Coronary artery (tissue), 2 donors: ENCODE data around the gene PLBD2.
A peak's percentile ranks its signal among the peaks of the same experiment; 100 is the strongest.

Experiments used
- DNase-seq: peaks from one replicate; pipeline ENCODE4 v3.0.0-alpha.2; 2017; ENCODE audit warnings: low spot score
- H3K27ac ChIP-seq, 2 donors: fragments of 200-600 bp; sonication (generic); one replicate each; pipeline ENCODE4 v1.5.1; 2016 to 2019
- H3K4me3 ChIP-seq: fragments of 200-600 bp; sonication (generic); 2 replicates; pipeline ENCODE4 v1.5.1; 2016; ENCODE audit warnings: mild to moderate bottlenecking, moderate library complexity
- TF ChIP-seq, protein P1 (sequence below): fragments of 200-600 bp; sonication (generic); IDR thresholded peaks from one replicate; pipeline ENCODE4 v1.5.1; 2019; ENCODE audit warnings: antibody characterized with exemption

PLBD2 gene

DNA sequence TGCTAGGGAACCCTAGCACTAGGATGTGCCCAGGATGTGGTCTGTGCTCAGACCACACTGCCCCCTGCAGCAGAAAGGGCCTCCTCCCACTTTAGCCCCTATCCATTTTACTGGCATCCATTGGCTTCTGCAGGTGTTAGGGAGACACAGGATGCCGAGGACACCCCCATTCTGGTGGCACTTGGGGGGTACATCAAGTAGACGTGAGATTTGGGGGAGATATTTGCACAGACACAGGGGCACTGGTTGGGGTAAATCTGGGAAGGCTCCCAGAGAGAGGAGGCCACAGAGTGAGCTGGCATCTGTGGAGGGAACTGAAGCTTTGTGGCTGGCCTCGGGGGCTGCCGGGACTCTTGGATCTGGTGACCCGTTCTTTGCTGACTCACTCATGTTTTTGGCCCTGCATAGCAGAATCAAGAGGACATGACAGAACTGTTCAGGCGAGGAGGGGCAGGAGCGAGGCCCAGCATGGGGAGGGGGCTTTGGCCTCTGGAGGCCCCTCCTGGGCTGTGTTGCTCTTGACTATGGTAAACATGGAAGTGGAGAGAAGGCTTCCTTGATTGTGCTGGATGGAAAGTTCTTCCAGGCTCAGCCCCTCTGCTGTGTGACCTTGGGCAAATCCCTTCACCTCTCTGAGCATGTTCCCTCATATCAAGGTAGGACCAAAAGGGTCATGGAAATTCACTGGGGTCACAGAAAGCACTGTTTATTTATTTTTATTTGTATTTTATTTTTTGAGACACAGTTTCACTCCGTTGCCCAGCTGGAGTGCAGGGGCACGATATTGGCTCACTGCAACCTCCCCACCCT, 1.8 kb downstream of the PLBD2 start:
- TF ChIP-seq, protein P1, sequence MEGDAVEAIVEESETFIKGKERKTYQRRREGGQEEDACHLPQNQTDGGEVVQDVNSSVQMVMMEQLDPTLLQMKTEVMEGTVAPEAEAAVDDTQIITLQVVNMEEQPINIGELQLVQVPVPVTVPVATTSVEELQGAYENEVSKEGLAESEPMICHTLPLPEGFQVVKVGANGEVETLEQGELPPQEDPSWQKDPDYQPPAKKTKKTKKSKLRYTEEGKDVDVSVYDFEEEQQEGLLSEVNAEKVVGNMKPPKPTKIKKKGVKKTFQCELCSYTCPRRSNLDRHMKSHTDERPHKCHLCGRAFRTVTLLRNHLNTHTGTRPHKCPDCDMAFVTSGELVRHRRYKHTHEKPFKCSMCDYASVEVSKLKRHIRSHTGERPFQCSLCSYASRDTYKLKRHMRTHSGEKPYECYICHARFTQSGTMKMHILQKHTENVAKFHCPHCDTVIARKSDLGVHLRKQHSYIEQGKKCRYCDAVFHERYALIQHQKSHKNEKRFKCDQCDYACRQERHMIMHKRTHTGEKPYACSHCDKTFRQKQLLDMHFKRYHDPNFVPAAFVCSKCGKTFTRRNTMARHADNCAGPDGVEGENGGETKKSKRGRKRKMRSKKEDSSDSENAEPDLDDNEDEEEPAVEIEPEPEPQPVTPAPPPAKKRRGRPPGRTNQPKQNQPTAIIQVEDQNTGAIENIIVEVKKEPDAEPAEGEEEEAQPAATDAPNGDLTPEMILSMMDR: no peak
- DNase-seq: no peak
- Histone ChIP-seq H3K27ac (peak overlapping the region; percentile 94 to 96), H3K4me3 (peak overlapping the region; percentile 98)

DNA sequence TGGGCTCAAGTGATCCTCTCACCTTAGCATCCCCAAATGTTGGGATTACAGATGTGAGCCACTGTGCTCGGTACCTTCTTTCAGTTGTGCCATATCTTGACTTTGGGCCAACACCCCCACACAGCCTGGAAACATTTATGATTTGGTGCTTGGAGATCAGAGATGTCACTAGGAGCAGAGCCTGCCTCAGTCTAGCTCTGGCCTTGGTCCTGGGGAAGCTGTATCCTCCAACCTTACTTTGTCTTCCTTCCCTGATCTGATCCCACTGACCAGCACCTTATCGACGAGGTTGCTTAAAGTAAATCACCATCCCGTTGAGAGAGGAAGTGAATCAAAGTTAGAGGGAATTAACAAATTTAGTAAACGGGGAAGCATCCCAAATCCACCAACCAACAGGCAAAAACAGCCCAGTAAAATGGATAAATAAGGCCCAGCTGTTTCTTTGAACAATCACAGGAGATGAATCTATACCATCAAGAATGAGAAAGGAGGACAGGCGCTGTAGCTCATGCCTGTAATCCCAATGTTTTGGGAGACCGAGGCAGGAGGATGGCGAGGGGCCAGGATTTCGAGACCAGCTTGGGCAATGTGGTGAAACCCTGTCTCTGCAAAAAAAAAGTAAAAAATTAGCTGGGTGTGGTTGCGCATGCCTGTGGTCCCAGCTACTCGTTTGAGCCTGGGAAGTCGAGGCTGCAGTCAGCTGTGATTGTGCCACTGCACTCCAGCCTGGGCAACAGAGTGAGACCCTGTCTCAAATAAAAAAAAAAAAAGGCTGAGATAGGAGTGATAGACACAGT, 3.4 kb downstream of the PLBD2 start:
- H3K27ac ChIP-seq: peak overlapping the region in 1 of 2 donors; percentile 49
- no peak for DNase-seq
- TF ChIP-seq, protein P1: no peak
- H3K4me3 ChIP-seq: no peak overlapping the region

DNA sequence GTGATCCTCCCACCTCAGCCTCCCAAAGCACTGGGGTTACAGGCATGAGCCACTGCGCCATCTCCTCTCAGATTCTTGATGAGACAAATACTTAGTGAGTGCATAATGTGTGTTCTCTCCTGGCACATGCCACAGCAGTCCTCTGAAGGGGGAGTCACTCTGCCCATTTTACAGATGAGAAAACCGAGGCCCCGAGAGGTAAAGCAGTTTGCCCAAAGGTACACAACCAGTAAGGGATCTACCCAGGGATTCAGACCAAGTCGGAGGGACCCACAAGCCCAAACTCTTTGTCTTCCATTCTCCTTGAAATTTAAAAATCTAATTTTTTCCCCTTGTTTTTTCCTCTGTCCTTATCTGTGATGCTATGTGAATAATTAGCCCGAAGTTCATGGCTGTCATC, 6.3 kb downstream of the PLBD2 start:
- Histone ChIP-seq H3K4me3 (no peak overlapping the region), H3K27ac (no peak overlapping the region)
- TF ChIP-seq, protein P1: no peak
- DNase-seq: no peak

DNA sequence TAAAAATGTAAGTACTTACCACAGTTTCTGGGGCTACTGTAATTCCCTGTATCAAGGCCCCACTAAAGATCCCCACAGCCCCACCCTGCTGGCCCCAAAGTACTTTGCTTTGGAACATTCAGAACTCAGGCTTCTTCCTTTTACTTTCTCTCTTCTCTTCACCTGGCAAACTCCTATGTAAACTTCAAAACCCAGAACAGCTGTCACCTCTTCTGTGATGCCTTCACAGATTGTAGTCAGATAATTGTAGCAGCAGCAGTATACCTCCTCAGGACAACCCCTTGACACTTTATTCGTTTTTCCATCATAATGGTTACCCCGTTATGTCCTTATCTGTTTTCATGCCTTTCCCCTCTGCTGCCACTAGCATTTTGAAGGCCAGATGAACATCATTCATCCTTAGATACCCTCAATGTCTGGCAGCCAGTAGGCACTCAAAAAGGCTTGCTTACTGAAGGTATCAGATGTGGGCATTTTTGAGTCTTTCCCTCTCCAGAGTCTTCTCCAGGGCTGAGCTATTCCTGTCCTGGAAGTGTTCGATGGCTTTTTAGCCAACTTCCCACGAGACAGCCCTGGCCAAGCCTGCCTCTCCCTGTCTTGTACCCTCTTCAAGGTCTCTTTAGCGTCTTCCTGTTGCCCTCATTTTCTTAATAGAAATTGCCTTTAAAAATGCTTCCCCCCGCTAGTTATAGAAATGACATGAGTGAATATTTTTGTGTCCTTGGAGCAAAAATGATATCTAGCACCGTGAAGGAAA, 7.4 kb downstream of the PLBD2 start:
- TF ChIP-seq, protein P1: no peak
- Histone ChIP-seq H3K27ac (no peak overlapping the region), H3K4me3 (no peak overlapping the region)
- no peak for DNase-seq

DNA sequence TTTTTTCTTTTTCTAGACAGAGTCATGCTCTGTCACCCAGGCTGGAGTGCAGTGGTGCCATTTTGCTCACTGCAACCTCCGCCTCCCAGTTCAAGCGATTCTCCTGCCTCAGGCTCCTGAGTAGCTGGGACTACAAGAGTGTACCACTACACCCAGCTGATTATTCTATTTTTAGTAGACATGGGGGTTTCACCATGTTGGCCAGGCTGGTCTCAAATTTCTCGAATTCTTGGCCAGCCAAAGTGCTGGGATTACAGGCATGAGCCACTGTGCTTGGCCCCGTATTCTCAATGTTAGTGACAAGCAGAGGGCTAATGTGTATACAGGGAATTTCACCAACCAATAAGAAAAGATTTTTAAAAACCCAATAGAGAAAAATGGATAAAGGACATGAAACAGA, 8.4 kb downstream of the PLBD2 start:
- peak overlapping the region in 1 of 2 donors; percentile 43 for H3K27ac ChIP-seq
- H3K4me3 ChIP-seq: no peak overlapping the region
- DNase-seq: no peak
- TF ChIP-seq, protein P1: no peak

DNA sequence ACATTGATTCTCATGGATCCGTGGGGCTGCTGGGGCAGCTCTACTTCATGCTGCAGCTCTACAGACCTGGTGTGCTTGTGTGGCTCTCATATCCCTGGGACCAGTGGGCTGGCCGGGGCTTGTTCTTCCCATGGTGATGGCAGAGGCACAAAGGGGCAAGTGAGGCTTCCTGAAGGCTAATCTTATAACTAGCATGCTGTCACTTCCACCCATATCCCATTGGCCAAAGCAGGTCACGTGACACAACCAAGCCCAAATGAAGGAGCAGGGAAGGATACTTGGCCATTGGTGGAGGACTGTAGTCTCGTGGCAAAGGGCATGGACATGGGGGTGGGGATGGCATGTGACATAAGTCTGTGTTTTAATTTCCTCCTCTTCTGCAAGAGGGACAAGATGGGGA, 9.9 kb downstream of the PLBD2 start:
- DNase-seq: no peak
- TF ChIP-seq, protein P1: no peak
- no peak overlapping the region for H3K27ac ChIP-seq
- H3K4me3 ChIP-seq: no peak overlapping the region
